ENCODE data around the gene INSYN2B.
A peak's percentile ranks its signal among the peaks of the same experiment; 100 is the strongest.

The INSYN2B gene

GRCh38 chr5:169980418-169981053 lies at the start of gene INSYN2B:
Gene INSYN2B (minus strand): TSS chr5:169980495. CDS start chr5:169883898, 96,597 bp downstream.
- peak within 1 kb of the TSS; percentile 38 to 70 for H3K4me3 ChIP-seq (replicated peaks in 1 of 2; ENCODE audit: low read depth in 2 of 2, low read length in 2 of 2)
- peak; percentile 93 to 96 for DNase-seq (ENCODE audit: low read depth in 2 of 2)
- peak; percentile 65 for TF ChIP-seq CTCF (IDR thresholded peaks at IDR 0.05; ENCODE audit: low read depth, low read length)

GRCh38 chr5:170028124-170028523 lies 47.8 kb upstream of the INSYN2B start:
- TF ChIP-seq CTCF (IDR thresholded peaks at IDR 0.05; ENCODE audit: low read depth, low read length): no peak
- no peak for DNase-seq (ENCODE audit: low read depth in 2 of 2)
- H3K4me3 ChIP-seq (replicated peaks in 1 of 2; ENCODE audit: low read depth in 2 of 2, low read length in 2 of 2): no peak overlapping the region

GRCh38 chr5:170025853-170026252 lies 45.6 kb upstream of the INSYN2B start:
- DNase-seq (ENCODE audit: low read depth in 2 of 2): no peak
- TF ChIP-seq CTCF (IDR thresholded peaks at IDR 0.05; ENCODE audit: low read depth, low read length): no peak
- H3K4me3 ChIP-seq (replicated peaks in 1 of 2; ENCODE audit: low read depth in 2 of 2, low read length in 2 of 2): no peak overlapping the region

GRCh38 chr5:170021506-170021905 lies 41.2 kb upstream of the INSYN2B start:
- DNase-seq (ENCODE audit: low read depth in 2 of 2): no peak
- H3K4me3 ChIP-seq (replicated peaks in 1 of 2; ENCODE audit: low read depth in 2 of 2, low read length in 2 of 2): no peak overlapping the region
- TF ChIP-seq CTCF (IDR thresholded peaks at IDR 0.05; ENCODE audit: low read depth, low read length): no peak

- H3K4me3 ChIP-seq (replicated peaks in 1 of 2; ENCODE audit: low read depth in 2 of 2, low read length in 2 of 2): no peak overlapping the region
- no peak for TF ChIP-seq CTCF (IDR thresholded peaks at IDR 0.05; ENCODE audit: low read depth, low read length)
- no peak for DNase-seq (ENCODE audit: low read depth in 2 of 2)
Measured at GRCh38 chr5:170020423-170020822, 40.1 kb upstream of the INSYN2B start.

GRCh38 chr5:170012622-170013021 lies 32.3 kb upstream of the INSYN2B start:
- no peak for DNase-seq (ENCODE audit: low read depth in 2 of 2)
- H3K4me3 ChIP-seq (replicated peaks in 1 of 2; ENCODE audit: low read depth in 2 of 2, low read length in 2 of 2): no peak overlapping the region
- no peak for TF ChIP-seq CTCF (IDR thresholded peaks at IDR 0.05; ENCODE audit: low read depth, low read length)

- no peak for DNase-seq (ENCODE audit: low read depth in 2 of 2)
- TF ChIP-seq CTCF (IDR thresholded peaks at IDR 0.05; ENCODE audit: low read depth, low read length): no peak
- H3K4me3 ChIP-seq (replicated peaks in 1 of 2; ENCODE audit: low read depth in 2 of 2, low read length in 2 of 2): no peak overlapping the region
Measured at GRCh38 chr5:170011751-170012150, 31.5 kb upstream of the INSYN2B start.
